Superior temporal gyrus (tissue), 1 donor: Measurements from ENCODE around the gene UBR7.
"Not testable (repeated sequence)": the region's sequence is repeated elsewhere in the genome, so short reads cannot be mapped to it uniquely, and the experiment has no call there.

Source experiments
- DNase-seq: peaks from one replicate; pipeline ENCODE4 v3.0.0-alpha.2; 2016; ENCODE audit errors: extremely low spot score

Gene UBR7, protein sequence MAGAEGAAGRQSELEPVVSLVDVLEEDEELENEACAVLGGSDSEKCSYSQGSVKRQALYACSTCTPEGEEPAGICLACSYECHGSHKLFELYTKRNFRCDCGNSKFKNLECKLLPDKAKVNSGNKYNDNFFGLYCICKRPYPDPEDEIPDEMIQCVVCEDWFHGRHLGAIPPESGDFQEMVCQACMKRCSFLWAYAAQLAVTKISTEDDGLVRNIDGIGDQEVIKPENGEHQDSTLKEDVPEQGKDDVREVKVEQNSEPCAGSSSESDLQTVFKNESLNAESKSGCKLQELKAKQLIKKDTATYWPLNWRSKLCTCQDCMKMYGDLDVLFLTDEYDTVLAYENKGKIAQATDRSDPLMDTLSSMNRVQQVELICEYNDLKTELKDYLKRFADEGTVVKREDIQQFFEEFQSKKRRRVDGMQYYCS

DNA sequence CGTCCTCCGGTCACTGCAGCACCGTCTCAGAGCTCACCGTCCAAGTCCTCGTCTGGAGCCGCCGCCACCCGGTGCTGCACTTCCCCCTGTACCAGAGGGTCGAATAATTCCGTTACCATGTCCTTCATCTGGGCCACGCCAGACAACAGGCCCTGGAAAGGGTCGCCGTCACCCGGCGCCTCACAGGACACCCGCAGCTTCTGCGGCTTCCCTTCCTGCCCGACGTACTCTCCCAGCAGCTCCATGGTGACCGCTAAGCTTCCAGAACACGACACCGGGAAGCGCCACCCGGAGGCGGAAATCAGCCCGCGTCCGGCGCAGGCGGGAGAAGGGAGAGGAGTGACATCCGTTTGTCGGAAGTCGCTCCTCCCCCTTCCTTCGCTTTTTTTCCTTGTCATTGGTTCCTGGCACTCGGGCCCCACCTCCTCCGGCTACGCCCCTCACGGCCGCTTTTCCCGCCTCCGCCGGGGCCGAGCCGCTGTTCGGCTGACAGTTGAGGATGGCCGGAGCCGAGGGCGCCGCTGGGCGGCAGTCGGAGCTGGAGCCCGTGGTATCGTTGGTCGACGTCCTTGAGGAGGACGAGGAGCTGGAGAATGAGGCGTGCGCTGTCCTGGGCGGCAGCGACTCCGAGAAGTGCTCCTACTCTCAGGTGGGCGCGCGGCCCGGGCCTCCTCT lies at the start of gene UBR7, which contains the start of gene GON7:
TSS of gene UBR7 (plus strand) at position 464 of the 675 bp plus-strand sequence. CDS start at position 500, 36 bp downstream.
TSS of gene GON7 (minus strand) at position 273 of the 675 bp plus-strand sequence. CDS start at position 245, 28 bp downstream.
- DNase-seq: peak; percentile 99

GRCh38 chr14:93158349-93158748 lies 48.7 kb upstream of the UBR7 start:
- not testable (repeated sequence) for DNase-seq

DNA sequence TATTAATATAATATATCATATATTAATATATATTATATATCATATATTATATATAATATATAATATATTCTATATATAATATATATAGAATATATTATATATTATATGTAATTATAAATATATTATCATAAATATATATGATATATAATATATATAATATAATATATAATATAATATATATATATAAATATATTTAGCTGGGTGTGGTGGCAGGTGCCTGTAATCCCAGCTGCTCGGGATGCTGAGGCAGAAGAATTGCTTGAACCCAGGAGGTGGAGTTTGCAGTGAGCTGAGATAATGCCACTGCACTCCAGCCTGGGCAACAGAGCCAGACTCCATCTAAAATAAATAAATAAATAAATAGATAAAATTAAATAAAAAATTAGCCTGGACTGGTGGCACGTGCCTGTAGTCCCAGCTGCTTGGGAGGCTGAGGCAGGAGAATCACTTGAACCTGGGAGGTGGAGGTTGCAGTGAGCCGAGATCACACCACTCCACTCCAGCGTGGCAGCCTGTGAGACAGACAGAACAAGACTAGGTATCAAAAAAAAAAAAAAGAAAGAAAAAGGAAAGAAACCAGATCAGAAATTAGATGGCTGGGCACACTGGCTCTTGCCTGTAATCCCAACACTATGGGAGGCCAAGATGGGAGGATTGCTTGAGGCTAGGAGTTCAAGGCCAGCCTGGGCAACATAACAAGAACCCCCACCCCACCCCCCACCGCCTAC lies 47.3 kb upstream of the UBR7 start:
- not testable (repeated sequence) for DNase-seq

- DNase-seq: no peak
Observed at GRCh38 chr14:93160353-93160801, 46.7 kb upstream of the UBR7 start.

DNA sequence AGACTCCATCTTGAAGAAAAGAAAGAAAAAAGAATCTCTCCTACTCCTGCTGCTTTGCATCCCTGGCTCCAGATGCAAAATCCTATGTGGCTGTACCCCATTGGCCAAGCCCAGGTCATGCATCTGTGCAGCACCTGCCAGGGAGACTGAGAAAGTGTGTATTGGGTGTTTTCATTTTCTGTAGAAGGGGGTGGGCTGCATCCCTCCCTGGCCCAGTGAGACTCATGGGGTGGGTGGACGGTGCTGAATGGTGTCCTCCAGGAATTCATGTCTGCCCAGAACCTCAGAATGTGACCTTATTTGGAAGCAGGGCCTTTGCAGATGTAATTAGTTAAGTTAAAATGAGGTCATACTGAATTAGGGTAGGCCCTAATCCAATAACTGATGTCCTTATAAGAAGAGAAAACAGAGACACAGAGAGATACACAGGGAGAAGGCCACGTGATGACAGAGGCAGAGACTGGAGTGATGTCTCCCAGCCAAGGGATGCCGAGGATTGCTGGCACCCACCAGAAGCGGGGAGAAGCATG lies 45.6 kb upstream of the UBR7 start:
- DNase-seq: no peak

DNA sequence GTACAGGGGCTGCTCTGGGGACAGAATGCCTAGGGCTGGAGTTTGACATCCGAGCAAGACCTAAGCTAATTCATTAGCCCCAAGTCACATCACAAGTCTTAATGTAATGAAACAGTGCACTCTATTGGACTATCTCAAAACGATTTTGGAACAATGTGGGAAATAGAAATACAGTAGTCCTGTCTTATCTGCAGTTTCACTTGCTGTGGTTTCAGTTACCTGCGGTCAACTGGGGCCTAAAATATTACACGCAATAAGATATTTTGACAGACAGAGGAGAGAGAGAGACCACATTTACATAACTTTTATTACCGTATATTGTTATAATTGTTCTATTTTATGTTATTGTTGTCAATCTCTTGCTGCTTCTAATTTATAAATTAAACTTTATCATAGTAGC lies 43.5 kb upstream of the UBR7 start:
- DNase-seq: no peak

DNA sequence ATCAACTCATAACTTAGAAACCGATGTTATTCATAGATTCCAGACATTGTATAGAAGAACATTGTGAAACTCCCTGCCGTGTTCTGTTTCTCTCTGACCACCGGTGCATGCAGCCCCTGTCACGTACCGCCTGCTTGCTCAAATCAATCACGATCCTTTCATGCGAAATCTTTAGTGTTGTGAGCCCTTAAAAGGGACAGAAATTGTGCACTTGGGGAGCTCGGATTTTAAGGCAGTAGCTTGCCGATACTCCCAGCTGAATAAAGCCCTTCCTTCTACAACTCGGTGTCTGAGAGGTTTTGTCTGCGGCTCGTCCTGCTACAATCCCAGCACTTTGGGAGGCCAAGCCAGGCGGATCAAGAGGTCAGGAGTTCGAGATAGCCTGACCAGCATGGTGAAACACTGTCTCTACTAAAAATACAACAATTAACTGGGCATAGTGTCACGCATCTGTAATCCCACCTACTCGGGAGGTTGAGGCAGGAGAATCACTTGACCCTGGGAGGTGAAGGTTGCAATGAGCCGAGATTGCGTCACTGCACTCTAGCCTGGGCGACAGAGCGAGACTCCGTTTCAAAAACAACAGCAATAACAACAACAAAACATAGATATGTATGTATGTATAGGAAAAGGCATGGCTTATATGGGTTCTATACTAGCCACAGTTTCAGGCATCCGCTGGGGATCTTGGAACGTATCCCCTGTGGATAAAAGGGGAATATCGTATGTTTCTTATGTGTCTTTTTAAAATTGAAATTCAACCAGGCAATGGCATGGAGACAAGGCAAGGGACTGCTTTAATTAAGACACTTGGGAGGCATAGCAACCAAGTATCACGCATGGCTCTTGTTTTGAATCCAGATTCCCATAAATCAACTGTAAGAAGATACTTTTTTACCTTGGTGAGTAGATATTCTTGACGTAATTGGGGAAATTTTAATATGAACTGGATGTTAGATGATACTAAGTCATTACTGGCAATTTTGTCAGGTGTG lies 41.5 kb upstream of the UBR7 start:
- not testable (repeated sequence) for DNase-seq

DNA sequence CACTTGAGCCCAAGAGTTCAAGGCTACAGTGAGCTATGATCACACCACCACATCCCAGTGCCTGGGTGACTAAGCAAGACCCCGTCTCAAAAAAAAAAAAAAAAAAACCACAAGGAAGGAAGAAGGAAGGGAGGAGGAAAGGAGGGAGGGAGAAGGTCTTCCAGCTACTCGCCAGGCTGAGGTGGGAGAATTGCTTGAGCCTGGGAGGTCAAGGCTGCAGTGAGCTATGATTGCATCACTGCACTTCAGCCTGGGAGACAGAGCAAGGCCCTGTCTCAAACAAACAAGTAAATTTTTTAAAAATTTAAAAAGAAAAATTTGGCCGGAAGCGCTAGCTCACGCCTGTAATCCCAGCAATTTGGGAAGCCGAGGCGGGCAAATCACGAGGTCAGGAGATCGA lies 38.4 kb upstream of the UBR7 start:
- not testable (repeated sequence) for DNase-seq

GRCh38 chr14:93169619-93170018 lies 37.4 kb upstream of the UBR7 start:
- not testable (repeated sequence) for DNase-seq

GRCh38 chr14:93170141-93170540 lies 36.9 kb upstream of the UBR7 start:
- not testable (repeated sequence) for DNase-seq

DNA sequence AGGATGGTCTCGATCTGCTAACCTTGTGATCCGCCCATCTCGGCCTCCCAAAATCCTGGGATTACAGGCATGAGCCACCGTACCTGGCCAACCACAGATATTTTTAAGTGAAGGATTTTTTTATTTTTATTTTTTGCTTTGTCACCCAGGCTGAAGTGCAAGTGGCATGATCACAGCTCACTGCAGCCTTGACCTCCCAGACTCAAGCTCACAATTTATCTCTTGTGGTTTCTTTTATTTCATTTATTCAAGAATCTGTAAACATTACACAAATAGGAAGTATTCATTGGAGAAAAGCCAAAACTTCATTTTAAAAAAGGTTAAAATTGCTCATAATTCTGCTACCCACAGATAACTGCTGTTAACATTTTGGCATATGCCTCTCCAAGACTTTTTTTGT lies 35.7 kb upstream of the UBR7 start:
- no peak for DNase-seq

DNA sequence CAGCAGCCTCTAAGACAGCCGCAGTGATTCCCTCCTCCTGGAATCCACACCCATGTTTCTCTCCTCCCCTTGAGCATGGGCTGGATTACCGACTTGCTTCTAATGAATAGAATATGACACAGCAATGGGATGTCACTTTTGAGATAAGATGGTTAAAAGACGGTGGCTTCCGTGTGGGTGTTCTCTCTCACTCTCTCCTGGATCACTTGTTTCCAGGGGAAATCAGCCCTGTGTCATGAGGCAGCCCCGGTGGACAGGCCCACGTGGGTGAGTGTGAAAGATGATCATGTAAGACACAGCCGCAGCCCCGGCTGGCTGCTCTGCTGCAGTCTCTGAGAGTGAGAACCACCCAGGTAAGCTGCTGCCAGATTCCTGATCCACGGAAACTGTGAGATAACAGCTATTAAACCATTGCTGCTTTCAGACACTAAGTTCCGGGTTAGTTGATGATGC lies 33.1 kb upstream of the UBR7 start:
- DNase-seq: no peak

- DNase-seq: not testable (repeated sequence)
Observed at GRCh38 chr14:93174731-93175130, 32.3 kb upstream of the UBR7 start.

DNA sequence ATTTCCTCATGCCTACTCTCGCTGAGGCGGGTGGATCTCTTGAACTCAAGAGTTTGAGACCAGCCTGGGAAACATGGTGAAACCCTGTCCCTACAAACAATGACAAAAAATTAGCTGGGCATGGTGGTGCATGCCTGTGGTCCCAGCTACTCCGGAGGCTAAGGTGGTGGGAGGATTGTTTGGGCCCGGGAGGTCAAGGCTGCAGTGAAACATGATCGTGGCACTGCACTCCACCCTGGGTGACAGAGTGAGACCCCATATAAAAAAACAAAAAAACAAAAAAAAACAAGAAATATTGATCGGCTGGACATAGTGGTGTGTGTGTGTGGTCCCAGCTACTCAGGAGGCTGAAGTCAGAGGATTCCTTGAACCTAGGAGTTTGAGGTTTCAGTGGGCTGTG lies 31.6 kb upstream of the UBR7 start:
- no peak for DNase-seq

DNA sequence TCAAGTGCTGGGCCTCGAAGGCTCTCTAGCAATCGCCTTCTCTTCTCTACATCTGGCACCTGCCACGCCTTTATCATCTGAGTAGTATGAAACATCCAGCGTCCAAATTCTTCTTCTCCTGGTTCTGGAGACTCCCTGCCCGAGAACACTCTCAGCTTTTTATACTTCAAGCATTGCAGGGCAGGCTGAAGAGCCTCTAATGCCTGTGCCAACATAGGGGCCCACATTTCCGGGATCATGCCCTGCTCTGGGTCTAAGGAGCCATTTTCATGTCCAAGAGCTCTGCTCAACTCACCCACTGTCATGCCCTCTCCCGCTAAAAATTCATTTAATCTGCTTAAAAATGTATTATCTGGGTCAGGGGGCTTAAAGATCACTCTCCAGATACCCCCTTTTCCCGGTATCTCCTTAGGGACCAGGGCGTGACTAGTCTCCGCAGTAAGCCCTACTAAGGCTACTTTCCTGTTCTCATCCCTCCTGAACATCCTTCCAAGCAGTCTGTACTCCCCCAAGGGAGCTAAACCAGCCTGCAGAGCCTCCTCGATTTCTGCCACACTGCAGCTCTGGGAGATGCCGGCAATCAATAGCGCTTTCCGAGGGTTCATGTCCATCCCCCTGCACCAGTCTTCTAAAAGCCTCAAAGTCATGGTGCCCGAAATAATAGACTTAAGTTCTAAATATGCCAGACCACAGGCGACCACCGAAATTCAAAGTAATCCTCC lies 23.3 kb upstream of the UBR7 start:
- no peak for DNase-seq

GRCh38 chr14:93184391-93185348 lies 22.4 kb upstream of the UBR7 start, which contains the start of the genes LYSET and MOAP1:
LYSET (plus strand) TSS chr14:93185317; CDS start chr14:93185406, 89 bp downstream.
MOAP1 (minus strand) TSS chr14:93184897; CDS start chr14:93184242, 655 bp downstream.
- DNase-seq: peak; percentile 80

GRCh38 chr14:93185349-93185720 lies 21.7 kb upstream of the UBR7 start:
- DNase-seq: peak; percentile 42

- DNase-seq: no peak
Observed at GRCh38 chr14:93186466-93186865, 20.6 kb upstream of the UBR7 start.
